GM12878 (cell line): ENCODE measurements around the gene CREB5.

Experiments used
- EGR1 ChIP-seq, 2 experiments: IDR thresholded peaks; 1 replicate in 1 of 2; 2 replicates in 1 of 2; pipeline ENCODE4 v1.6.1; 2011 to 2012; ENCODE audit warnings: low read depth in 2 of 2, low read length in 2 of 2, borderline replicate concordance in 1 of 2, mild to moderate bottlenecking in 1 of 2, moderate library complexity in 1 of 2
- EZH2 ChIP-seq: IDR thresholded peaks from 2 replicates; pipeline ENCODE4 v1.6.1; 2012; ENCODE audit warnings: low read depth, mild to moderate bottlenecking, control low read depth, inconsistent platforms, low read length, borderline replicate concordance; ENCODE audit not compliant: control insufficient read depth
- IKZF2 ChIP-seq, 2 experiments: fragments of 450-650 bp; IDR thresholded peaks; 2 replicates each; pipeline ENCODE4 v1.6.1; 2017; ENCODE audit warnings: mild to moderate bottlenecking in 2 of 2, moderate library complexity in 2 of 2
- NR2C2 ChIP-seq: IDR thresholded peaks from 2 replicates; pipeline ENCODE4 v1.6.1; 2011; ENCODE audit warnings: borderline replicate concordance, low read depth; ENCODE audit not compliant: control insufficient read depth, insufficient read length
- PAX5 ChIP-seq: IDR thresholded peaks from 2 replicates; pipeline ENCODE4 v1.6.1; 2011; ENCODE audit warnings: low read depth, low read length, borderline replicate concordance
- YBX1 ChIP-seq: fragments of 450-650 bp; IDR thresholded peaks from 2 replicates; pipeline ENCODE4 v1.6.1; 2016; ENCODE audit warnings: antibody characterized with exemption
- ZNF384 ChIP-seq: IDR thresholded peaks from 2 replicates; pipeline ENCODE4 v1.6.1; 2012; ENCODE audit warnings: low read depth, mild to moderate bottlenecking, low read length, improper control_type of control experiment, borderline replicate concordance
- TF ChIP-seq, protein P1 (sequence below), 3 experiments: IDR thresholded peaks in 2 of 3; conservative IDR thresholded peaks in 1 of 3; 2 replicates each; pipeline ENCODE4 v1.5.1; 2011; ENCODE audit warnings: low read depth in 3 of 3, low read length in 3 of 3, mild to moderate bottlenecking in 3 of 3, control low read depth in 2 of 3, moderate library complexity in 2 of 3, inconsistent platforms in 1 of 3, mixed read lengths in 1 of 3; ENCODE audit not compliant: control insufficient read depth in 2 of 3, insufficient read depth in 1 of 3; ENCODE audit errors: extremely low read depth in 1 of 3
- TF ChIP-seq, protein P2 (sequence below): IDR thresholded peaks from 2 replicates; pipeline ENCODE4 v1.6.1; 2012; ENCODE audit warnings: mild to moderate bottlenecking, low read depth, low read length

DNA sequence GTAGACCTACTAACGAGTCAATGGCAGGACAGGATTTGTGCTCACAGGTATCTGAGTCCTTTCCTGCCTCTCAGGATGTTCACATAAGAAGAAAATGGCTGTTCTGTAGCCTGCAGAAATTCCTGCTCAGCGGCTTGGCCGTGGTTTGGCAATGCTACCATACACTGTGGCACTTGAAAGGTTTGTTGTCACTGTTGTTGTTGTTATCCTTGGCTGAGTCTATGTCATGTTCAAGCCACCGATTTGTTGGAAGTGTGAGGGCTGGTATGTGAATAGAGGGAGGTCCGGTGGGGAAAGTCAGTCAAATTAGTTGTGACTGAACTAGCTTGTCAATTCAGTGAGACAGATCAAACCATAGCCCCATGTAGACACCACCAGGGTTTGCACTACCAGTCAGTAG is 345.9 kb downstream of the CREB5 start:
- TF ChIP-seq EGR1 (IDR thresholded peaks at IDR 0.05; ENCODE audit: borderline replicate concordance in 1 of 2, low read depth in 2 of 2, low read length in 2 of 2) = no peak
- TF ChIP-seq, protein P1, sequence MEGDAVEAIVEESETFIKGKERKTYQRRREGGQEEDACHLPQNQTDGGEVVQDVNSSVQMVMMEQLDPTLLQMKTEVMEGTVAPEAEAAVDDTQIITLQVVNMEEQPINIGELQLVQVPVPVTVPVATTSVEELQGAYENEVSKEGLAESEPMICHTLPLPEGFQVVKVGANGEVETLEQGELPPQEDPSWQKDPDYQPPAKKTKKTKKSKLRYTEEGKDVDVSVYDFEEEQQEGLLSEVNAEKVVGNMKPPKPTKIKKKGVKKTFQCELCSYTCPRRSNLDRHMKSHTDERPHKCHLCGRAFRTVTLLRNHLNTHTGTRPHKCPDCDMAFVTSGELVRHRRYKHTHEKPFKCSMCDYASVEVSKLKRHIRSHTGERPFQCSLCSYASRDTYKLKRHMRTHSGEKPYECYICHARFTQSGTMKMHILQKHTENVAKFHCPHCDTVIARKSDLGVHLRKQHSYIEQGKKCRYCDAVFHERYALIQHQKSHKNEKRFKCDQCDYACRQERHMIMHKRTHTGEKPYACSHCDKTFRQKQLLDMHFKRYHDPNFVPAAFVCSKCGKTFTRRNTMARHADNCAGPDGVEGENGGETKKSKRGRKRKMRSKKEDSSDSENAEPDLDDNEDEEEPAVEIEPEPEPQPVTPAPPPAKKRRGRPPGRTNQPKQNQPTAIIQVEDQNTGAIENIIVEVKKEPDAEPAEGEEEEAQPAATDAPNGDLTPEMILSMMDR (IDR thresholded peaks at IDR 0.05 in 2 of 3, conservative IDR thresholded peaks at IDR 0.05 in 1 of 3; ENCODE audit: control insufficient read depth in 2 of 3, extremely low read depth in 1 of 3, insufficient read depth in 1 of 3, low read depth in 3 of 3, low read length in 3 of 3) = no peak
- TF ChIP-seq, protein P2, sequence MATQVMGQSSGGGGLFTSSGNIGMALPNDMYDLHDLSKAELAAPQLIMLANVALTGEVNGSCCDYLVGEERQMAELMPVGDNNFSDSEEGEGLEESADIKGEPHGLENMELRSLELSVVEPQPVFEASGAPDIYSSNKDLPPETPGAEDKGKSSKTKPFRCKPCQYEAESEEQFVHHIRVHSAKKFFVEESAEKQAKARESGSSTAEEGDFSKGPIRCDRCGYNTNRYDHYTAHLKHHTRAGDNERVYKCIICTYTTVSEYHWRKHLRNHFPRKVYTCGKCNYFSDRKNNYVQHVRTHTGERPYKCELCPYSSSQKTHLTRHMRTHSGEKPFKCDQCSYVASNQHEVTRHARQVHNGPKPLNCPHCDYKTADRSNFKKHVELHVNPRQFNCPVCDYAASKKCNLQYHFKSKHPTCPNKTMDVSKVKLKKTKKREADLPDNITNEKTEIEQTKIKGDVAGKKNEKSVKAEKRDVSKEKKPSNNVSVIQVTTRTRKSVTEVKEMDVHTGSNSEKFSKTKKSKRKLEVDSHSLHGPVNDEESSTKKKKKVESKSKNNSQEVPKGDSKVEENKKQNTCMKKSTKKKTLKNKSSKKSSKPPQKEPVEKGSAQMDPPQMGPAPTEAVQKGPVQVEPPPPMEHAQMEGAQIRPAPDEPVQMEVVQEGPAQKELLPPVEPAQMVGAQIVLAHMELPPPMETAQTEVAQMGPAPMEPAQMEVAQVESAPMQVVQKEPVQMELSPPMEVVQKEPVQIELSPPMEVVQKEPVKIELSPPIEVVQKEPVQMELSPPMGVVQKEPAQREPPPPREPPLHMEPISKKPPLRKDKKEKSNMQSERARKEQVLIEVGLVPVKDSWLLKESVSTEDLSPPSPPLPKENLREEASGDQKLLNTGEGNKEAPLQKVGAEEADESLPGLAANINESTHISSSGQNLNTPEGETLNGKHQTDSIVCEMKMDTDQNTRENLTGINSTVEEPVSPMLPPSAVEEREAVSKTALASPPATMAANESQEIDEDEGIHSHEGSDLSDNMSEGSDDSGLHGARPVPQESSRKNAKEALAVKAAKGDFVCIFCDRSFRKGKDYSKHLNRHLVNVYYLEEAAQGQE = no peak
- no peak for TF ChIP-seq EZH2
- TF ChIP-seq IKZF2 (IDR thresholded peaks at IDR 0.05) = no peak
- TF ChIP-seq NR2C2 = no peak
- TF ChIP-seq YBX1 = no peak
- TF ChIP-seq PAX5 = no peak
- TF ChIP-seq ZNF384 = no peak
